ENCODE measurements around the gene TBC1D14.
"Not testable (repeated sequence)": the region's sequence is repeated elsewhere in the genome, so short reads cannot be mapped to it uniquely, and the experiment has no call there.

TBC1D14 gene

GRCh38 chr4:6910960-6911874, 1.6 kb downstream of the TBC1D14 start:
- no peak for DNase-seq

GRCh38 chr4:6911917-6912316, 2.3 kb downstream of the TBC1D14 start:
- DNase-seq, result not testable (repeated sequence)

- DNase-seq, result no peak
Observed at GRCh38 chr4:6912441-6912840, 2.8 kb downstream of the TBC1D14 start.

DNA sequence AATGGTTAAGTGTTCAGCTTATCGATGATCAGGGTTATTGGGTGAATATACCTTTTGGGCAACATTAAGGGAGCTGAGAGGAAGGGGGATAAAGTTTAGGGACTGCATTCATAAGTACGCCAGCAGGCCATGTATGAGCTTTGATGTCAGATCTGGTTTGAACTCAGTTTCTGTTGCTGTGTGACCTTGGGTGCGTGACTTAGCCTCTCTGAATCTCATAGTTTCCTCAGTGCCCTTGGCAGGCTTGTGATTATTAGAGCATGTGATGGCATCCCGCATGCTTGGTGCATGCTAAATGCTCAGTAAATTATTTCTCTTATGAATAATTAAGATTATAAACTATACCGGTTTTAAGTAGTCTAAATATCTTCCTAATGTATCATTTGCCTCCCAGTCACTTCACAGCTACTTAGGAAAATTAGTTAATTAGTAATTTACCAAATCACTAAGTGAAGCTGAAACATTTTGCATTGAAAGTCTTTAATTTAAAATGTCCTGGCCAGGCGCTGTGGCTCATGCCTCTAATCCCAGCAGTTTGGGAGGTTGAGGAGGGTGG, 3.8 kb downstream of the TBC1D14 start:
- no peak for DNase-seq

DNA sequence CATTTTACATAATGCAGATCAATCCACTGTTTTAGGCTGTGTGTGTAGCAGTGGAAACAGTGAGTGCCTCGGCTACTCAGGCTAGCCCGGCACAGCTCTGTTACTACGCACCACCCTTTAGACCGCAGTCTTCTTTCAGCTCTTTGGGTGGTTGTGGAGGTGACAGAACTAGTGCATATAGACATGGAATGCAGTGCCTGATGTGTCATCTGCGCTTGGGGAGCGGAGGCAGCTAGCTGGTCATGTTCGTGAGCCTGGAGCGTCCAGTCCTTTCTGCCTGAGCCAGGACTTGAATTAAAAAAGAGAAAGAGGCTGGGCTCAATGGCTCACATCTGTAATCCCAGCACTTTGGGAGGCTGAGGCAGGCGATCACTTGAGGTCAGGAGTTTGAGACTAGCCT, 4.8 kb downstream of the TBC1D14 start:
- DNase-seq, result no peak

GRCh38 chr4:6915041-6916005, 5.7 kb downstream of the TBC1D14 start:
- no peak for DNase-seq

DNA sequence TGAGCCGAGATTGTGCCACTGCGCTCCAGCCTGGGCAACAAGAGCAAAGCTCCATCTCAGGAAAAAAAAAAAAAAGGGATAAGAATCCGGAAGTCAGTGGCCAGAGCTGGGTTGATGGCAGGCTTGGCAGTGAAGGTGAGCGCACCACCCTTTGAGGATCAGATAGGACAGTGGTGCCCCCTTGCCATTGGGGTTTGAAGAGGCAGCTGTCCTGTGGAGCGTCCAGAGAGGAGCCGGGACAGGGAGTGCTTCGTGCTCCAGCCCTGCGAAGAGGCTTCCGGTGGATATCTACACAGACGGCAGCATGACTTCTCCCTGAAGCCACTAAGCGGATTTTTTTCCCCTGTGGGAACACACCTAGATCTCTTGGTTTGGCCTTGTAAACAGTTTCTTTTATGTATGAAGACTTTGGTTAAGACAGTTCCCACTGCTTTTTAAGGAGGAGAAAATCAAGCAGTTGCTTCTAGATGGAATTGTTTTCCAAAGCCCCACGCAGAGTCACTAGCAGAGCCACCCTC, 6.5 kb downstream of the TBC1D14 start:
- no peak for DNase-seq

GRCh38 chr4:6916587-6917460, 7.2 kb downstream of the TBC1D14 start:
- DNase-seq, result no peak

DNA sequence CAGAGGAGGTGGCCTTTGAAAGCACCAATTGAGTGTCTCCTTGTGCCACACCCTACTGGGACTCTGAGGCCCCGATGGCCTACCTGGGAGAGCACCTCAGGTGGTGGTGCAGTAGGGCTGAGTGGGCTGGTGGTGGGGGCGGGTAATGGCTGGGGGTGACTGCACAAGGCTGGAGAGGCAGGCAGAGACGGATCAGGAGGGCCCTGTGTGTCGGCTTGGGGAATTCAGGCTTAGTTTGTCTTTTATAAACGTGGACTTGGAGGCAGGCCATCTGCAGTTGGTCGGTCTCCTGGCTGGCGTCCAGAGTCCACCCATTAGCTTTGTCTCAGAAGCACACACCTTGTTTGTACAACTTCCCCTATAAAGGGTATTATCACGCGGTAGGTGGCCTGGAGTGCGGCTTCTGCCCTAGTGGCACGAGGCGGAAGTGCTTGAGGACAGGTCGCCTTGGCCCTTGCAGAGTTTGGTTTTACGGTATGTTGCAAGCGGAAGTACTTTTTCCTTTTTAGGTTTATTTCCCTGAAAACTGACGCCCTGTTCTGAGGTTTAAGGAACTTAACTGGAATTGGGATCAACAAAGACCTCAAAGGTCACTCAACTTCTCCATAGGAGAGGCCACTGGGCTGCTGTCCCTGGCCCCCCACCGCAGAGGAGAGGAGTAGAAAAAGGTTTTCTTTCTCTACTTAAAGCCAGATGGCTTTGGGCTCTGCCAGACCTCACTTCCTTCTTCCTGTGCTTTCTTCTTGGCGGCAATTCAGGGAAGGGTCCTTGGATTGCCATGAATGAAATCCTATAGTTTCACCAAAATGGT, 8.0 kb downstream of the TBC1D14 start:
- no peak for DNase-seq

GRCh38 chr4:6918338-6918737, 8.7 kb downstream of the TBC1D14 start:
- no peak for DNase-seq

DNA sequence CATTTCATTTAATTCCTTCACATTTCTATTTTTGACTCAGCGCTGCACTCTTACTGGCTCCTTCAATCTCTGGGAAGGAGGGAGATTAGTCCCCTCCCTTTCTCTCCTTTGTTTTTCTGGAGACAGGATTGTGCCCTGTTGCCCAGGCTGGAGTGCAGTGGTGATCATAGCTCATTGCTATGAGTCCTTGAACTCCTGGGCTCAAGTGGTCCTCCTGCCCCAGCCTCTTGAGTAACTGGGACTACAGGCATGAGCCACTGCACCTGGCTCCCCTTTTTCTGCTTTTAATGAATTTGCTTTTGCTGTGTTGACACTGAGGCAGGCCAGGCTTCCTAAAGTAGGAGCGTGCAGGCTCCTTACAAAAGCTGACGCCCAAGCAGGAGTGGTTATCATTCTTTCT, 10.5 kb downstream of the TBC1D14 start:
- DNase-seq, result no peak

- no peak for DNase-seq
Observed at GRCh38 chr4:6923507-6923906, 13.9 kb downstream of the TBC1D14 start.

GRCh38 chr4:6924361-6924779, 14.7 kb downstream of the TBC1D14 start:
- no peak for DNase-seq

DNA sequence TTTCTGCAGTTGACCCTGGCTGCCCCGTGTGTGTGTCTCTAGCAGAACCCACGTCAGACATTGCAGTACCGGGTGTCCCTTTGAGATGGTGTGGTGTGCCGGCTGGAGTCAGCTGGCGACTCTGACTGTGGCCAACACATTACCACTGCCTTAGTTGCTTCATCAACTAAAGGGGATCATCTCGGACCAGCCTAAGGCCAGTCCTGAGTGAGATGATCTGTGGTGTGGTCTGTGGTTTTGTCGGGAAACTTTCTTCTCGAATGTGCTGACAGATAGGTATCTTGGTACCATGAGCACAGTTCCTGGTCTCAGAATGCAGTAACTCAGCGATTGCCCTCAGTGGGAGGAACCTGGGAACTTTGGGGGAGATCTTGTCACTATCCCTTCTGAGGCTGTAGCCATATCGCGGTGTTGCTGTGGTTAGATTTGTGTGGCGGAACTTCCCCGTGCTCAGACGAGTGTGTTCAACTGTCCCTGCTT, 15.8 kb downstream of the TBC1D14 start:
- DNase-seq, result no peak

DNA sequence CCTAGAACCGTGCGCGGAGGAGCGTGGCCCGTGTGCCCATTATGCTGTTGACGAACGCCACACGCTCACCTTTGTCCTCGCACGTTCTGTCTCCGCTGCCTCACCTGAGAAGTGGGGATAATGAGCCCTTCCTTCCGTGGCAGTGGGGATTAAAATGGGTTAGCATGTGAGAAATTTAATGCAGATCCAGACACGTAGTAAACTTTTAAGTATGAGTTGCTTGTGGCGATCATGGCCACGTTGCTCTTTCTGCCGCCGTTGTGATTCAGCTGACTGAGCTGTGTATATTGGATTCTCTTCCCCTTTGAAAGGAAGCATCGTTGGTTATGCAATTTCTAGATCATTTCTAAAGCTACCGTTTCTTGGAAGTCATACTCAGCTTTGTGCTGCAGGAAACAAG, 16.5 kb downstream of the TBC1D14 start:
- DNase-seq, result no peak

DNA sequence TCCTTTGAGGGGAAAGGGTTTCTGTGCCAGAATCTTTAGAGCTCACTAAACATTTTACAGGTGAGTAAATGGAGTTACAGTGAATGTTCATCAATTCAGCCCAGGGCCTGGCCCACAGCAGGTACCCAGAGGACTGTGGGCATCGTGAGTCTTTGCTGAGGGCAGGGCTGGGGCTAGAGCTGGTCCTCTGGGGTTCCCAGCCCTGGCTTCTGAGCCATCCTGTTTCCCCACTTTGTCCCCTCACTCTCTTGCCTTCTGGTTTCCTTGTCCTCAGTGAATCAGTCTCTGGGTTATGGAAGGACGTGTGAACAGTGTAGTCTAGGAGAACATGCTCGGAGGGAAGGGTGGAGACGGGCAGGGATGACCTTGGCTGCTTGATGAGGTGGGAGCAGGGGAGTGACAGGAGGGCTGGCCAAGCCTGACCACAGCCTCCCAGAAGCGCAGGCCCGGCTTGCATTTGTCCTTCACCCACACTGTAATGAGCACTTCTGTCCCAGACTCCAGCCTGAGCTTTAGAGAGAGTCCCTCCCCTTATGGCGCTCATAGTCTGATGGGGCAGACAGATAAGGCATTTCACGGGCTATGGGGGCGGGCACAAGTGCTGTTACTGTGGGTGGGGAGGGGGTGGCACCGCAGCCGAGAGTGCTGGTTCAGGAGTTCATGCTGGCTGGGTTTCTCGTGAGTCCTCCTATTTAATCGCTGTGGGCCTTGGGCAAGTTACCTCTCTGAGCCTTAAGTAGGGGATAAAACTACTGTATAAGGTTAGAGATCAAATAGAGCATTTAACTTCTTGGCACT, 17.3 kb downstream of the TBC1D14 start:
- no peak for DNase-seq

- no peak for DNase-seq
Observed at GRCh38 chr4:6928081-6928480, 18.5 kb downstream of the TBC1D14 start.

DNA sequence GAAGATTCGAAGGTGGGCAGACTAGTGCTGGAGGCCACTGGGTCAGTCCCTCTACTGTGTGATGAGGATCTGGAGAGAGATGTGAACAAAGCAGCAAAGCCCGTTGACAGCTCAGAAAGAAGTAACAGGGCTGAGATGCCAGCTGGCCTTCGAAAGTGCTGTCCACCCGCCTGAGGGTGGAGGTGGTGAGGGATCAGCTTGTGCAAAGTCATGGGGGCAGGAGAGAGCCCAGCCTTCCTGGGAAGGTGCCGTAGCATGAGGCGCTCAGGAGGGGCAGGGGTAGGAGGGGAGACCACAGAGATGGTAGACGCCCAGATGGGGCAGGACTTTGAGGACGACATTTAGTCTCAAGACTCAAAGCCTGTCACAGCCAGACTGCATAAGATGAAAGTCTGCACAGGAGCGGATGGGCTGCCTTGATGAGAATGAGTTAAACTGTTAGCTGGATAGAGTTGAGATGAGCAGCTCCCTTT, 19.7 kb downstream of the TBC1D14 start:
- no peak for DNase-seq

DNA sequence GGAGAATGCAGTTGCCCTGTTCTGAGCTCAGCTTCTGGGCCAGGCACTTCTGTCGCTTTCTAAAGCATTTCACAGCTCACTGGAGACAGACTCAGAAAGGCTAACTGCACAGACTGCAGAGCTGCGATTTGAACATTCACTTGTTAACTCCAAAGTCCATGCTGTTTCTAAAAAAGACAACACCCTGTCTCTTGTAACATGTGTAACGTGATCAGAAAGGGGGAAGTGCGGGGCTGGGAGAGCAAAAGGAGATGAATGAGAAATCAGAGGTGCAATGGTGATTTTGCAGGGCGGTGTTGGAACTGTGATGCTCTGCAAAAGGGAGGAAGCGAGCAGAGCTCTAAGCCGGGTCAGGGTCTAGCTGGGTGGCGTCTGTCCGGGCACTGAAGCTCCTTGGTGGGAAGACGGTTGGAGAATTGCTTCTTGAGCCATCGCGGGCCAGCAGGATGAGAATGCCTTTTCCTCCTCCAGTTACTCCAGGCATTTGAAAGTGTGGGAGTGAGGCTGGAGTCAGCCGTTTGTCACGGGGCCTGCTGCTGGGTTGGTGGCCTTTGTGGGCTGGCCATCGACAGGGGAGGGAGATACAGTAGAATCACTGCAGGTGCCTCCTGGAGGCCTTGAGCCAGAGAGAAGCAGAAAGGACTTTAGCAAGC, 20.3 kb downstream of the TBC1D14 start:
- no peak for DNase-seq

Measured in cortex of kidney (tissue), 1 donor.